ENCODE measurements around the gene MXRA8. TPM values are rescaled to one million over a fixed set of nuclear protein-coding genes. Genes with fewer than 3 reads are reported as not detected.

Gene MXRA8
- total RNA-seq, 1 donor from 2014 or later, result 60.0 TPM

DNA sequence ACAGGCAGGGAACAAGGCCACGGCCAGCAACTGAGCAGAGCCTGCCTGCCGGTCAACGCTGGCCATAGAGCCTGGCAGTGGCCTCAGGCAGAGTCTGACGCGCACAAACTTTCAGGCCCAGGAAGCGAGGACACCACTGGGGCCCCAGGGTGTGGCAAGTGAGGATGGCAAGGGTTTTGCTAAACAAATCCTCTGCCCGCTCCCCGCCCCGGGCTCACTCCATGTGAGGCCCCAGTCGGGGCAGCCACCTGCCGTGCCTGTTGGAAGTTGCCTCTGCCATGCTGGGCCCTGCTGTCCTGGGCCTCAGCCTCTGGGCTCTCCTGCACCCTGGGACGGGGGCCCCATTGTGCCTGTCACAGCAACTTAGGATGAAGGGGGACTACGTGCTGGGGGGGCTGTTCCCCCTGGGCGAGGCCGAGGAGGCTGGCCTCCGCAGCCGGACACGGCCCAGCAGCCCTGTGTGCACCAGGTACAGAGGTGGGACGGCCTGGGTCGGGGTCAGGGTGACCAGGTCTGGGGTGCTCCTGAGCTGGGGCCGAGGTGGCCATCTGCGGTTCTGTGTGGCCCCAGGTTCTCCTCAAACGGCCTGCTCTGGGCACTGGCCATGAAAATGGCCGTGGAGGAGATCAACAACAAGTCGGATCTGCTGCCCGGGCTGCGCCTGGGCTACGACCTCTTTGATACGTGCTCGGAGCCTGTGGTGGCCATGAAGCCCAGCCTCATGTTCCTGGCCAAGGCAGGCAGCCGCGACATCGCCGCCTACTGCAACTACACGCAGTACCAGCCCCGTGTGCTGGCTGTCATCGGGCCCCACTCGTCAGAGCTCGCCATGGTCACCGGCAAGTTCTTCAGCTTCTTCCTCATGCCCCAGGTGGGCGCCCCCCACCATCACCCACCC is 27.0 kb downstream of the MXRA8 start, which contains the start of gene TAS1R3:
Gene TAS1R3 (plus strand): TSS at position 213 of the 898 bp plus-strand sequence. CDS start 66 bp downstream, at position 279.
- H3K9ac ChIP-seq (ENCODE audit: low read depth in 1 of 3, low read length in 3 of 3), result peak within 1 kb of the TSS in 2 of 3 donors; percentile 7 to 60
- no peak within 1 kb of the TSS for H3K27ac ChIP-seq (ENCODE audit: low read depth, low read length)
- peak within 1 kb of the TSS in 2 of 3 donors; percentile 25 to 54 for H3K4me3 ChIP-seq (ENCODE audit: low read length in 3 of 3)
- peaks cover 10 to 34% (median 18%) of the 10 kb centered on the region in 3 donors for H3K36me3 ChIP-seq (ENCODE audit: control insufficient read depth in 3 of 3, insufficient read depth in 3 of 3, low read length in 3 of 3)
- peaks cover 33 to 67% (median 51%) of the 10 kb centered on the region in 3 donors for H3K4me1 ChIP-seq (ENCODE audit: control insufficient read depth in 3 of 3, insufficient read depth in 3 of 3, low read length in 3 of 3)
- H3K27me3 ChIP-seq (ENCODE audit: control insufficient read depth in 3 of 3, insufficient read depth in 3 of 3, low read length in 3 of 3), result peaks cover 0 to 5% (median 4%) of the 10 kb centered on the region in 3 donors
- no peaks in the 10 kb centered on the region for H3K9me3 ChIP-seq (ENCODE audit: control insufficient read depth in 3 of 3, low read length in 3 of 3)

DNA sequence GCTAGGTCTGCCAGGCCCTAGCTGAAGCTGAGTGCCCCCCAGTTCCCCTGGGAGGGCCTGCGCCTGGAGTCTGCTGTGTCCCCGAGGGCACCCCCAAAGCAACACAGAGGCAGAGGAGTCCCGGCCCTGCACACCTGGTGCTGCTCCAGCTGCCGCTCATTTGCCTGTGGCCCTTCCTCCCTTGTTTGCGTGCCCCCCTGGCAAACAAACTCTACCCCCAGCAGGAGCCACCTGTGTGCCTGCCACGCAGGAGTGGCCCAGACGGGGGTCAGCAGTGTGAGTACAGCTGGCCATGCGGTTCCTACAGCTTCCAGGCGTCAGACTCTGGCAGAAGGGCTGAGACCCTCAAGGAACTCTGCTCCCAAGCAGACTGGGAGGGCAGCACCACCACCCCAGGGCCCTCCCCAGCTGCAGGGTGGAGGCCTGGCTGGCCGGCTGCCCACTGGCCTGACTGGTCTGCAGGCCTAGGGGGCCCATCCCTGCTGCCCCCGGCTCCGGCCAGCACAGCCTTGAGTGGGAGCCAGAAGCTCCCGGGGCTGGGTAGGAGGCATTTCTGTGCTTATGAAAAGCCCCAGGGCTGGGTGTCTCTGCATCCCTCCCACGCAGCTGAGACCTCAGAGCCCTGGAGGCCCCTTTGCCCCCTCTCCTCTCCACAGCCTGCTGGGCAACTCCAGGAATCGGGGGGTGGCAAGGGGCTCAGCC is 27.8 kb downstream of the MXRA8 start:
- Histone ChIP-seq H3K4me1 (ENCODE audit: control insufficient read depth in 3 of 3, insufficient read depth in 3 of 3, low read length in 3 of 3) (peaks cover 41 to 75% (median 59%) of the 10 kb centered on the region in 3 donors), H3K27me3 (ENCODE audit: control insufficient read depth in 3 of 3, insufficient read depth in 3 of 3, low read length in 3 of 3) (peaks cover 0 to 5% (median 4%) of the 10 kb centered on the region in 3 donors), H3K4me3 (ENCODE audit: low read length in 3 of 3) (peak overlapping the region in 1 of 3 donors; percentile 25), H3K36me3 (ENCODE audit: control insufficient read depth in 3 of 3, insufficient read depth in 3 of 3, low read length in 3 of 3) (peaks cover 10 to 36% (median 16%) of the 10 kb centered on the region in 3 donors), H3K27ac (ENCODE audit: low read depth, low read length) (no peak overlapping the region), H3K9me3 (ENCODE audit: control insufficient read depth in 3 of 3, low read length in 3 of 3) (no peaks in the 10 kb centered on the region), H3K9ac (ENCODE audit: low read depth in 1 of 3, low read length in 3 of 3) (peak overlapping the region in 2 of 3 donors; percentile 7 to 60)

DNA sequence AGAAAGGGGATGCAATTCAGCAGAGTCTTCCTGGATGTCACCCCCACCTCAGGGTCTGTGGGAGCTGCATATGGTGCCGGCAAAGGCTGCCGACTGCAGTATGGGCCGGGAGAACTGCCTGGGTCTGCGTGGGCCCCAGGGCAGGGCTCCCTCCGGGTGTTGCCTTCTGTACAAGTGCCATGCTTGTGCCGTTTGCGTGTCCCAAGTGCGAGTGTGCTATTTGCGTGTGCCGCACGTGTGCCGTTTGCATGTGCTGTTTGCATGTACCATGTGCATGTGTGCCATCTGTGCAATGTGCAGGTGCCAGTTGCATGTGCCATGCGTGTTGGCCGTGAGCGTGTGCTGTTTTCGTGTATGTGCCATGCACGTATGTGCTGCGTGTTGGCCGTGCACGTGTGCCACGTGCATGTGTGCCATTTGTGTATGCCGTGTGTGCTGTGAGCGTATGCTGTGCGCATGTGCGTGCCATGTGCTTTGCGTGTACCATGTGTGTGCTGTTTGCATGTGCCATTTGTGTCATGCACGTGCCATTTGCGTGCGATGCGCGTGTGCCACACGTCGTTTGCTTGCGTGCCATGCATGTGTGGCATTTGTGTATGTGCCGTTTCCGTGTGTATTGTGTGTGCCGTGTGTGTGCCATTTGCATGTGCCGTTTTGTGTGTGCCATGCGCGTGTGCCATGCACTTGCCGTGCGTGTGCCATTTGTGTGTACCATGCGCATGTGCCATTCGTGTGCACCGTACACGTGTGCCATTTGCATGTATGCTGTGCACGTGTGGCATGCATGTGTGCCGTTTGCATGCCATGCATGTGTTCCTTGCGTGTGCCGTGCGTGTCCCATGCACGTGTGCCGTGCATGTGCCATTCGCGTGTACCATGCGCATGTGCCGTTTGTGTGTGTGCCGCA is 28.8 kb downstream of the MXRA8 start:
- peaks cover 48 to 83% (median 65%) of the 10 kb centered on the region in 3 donors for H3K4me1 ChIP-seq (ENCODE audit: control insufficient read depth in 3 of 3, insufficient read depth in 3 of 3, low read length in 3 of 3)
- H3K27ac ChIP-seq (ENCODE audit: low read depth, low read length), result no peak overlapping the region

DNA sequence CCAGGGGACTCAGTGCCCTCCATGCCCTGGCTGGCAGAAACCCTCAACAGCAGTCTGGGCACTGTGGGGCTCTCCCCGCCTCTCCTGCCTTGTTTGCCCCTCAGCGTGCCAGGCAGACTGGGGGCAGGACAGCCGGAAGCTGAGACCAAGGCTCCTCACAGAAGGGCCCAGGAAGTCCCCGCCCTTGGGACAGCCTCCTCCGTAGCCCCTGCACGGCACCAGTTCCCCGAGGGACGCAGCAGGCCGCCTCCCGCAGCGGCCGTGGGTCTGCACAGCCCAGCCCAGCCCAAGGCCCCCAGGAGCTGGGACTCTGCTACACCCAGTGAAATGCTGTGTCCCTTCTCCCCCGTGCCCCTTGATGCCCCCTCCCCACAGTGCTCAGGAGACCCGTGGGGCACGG is 30.1 kb downstream of the MXRA8 start:
- Histone ChIP-seq H3K4me3 (ENCODE audit: low read length in 3 of 3) (no peak overlapping the region), H3K4me1 (ENCODE audit: control insufficient read depth in 3 of 3, insufficient read depth in 3 of 3, low read length in 3 of 3) (peaks cover 52 to 74% (median 63%) of the 10 kb centered on the region in 3 donors), H3K27ac (ENCODE audit: low read depth, low read length) (no peak overlapping the region), H3K9me3 (ENCODE audit: control insufficient read depth in 3 of 3, low read length in 3 of 3) (no peaks in the 10 kb centered on the region), H3K27me3 (ENCODE audit: control insufficient read depth in 3 of 3, insufficient read depth in 3 of 3, low read length in 3 of 3) (peaks cover 0 to 5% (median 4%) of the 10 kb centered on the region in 3 donors), H3K36me3 (ENCODE audit: control insufficient read depth in 3 of 3, insufficient read depth in 3 of 3, low read length in 3 of 3) (peaks cover 7 to 27% (median 11%) of the 10 kb centered on the region in 3 donors), H3K9ac (ENCODE audit: low read depth in 1 of 3, low read length in 3 of 3) (no peak overlapping the region)

More for the DNA sequence above, 28.8 kb downstream of the MXRA8 start:
- peak overlapping the region in 2 of 3 donors; percentile 25 to 54 for H3K4me3 ChIP-seq (ENCODE audit: low read length in 3 of 3)
- peak overlapping the region in 1 of 3 donors; percentile 45 for H3K9ac ChIP-seq (ENCODE audit: low read depth in 1 of 3, low read length in 3 of 3)
- H3K9me3 ChIP-seq (ENCODE audit: control insufficient read depth in 3 of 3, low read length in 3 of 3), result no peaks in the 10 kb centered on the region
- H3K36me3 ChIP-seq (ENCODE audit: control insufficient read depth in 3 of 3, insufficient read depth in 3 of 3, low read length in 3 of 3), result peaks cover 7 to 31% (median 11%) of the 10 kb centered on the region in 3 donors
- H3K27me3 ChIP-seq (ENCODE audit: control insufficient read depth in 3 of 3, insufficient read depth in 3 of 3, low read length in 3 of 3), result peaks cover 0 to 5% (median 4%) of the 10 kb centered on the region in 3 donors

DNA sequence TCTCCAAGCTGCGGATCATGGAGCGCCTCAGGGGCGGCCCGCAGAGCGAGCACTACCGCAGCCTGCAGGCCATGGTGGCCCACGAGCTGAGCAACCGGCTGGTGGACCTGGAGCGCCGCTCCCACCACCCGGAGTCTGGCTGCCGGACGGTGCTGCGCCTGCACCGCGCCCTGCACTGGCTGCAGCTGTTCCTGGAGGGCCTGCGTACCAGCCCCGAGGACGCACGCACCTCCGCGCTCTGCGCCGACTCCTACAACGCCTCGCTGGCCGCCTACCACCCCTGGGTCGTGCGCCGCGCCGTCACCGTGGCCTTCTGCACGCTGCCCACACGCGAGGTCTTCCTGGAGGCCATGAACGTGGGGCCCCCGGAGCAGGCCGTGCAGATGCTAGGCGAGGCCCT is 31.1 kb downstream of the MXRA8 start:
- Histone ChIP-seq H3K4me3 (ENCODE audit: low read length in 3 of 3) (no peak overlapping the region), H3K36me3 (ENCODE audit: control insufficient read depth in 3 of 3, insufficient read depth in 3 of 3, low read length in 3 of 3) (peaks cover 11 to 29% (median 11%) of the 10 kb centered on the region in 3 donors), H3K4me1 (ENCODE audit: control insufficient read depth in 3 of 3, insufficient read depth in 3 of 3, low read length in 3 of 3) (peaks cover 59 to 70% (median 61%) of the 10 kb centered on the region in 3 donors), H3K9me3 (ENCODE audit: control insufficient read depth in 3 of 3, low read length in 3 of 3) (no peaks in the 10 kb centered on the region), H3K27ac (ENCODE audit: low read depth, low read length) (no peak overlapping the region), H3K9ac (ENCODE audit: low read depth in 1 of 3, low read length in 3 of 3) (no peak overlapping the region), H3K27me3 (ENCODE audit: control insufficient read depth in 3 of 3, insufficient read depth in 3 of 3, low read length in 3 of 3) (peaks cover 0 to 5% (median 4%) of the 10 kb centered on the region in 3 donors)

DNA sequence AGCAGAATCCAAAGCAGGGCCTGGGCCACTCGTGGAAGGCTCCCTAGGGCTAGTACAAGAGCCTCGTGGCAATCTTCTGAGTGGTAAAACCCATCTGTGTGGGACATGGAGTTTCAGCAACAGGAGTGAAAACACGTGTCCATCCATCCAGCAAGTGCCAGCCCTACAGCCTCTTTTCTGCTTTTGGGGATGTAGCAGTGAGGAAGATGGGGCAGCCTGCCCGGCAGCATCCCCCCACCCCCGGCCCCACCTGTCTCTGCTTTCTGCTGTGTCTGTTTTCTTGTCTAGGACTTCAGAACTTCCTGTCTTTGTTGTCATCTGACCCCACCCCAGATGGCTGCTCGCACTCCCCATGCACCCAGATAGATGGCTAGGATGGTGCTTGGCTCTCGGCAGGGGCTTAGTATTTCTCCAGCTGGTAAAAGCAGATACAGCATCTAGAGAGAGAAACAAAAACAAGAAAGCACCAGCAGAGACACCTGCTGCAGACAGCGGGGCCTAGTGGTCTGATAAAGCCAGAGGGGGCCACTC is 32.2 kb downstream of the MXRA8 start:
- Histone ChIP-seq H3K4me1 (ENCODE audit: control insufficient read depth in 3 of 3, insufficient read depth in 3 of 3, low read length in 3 of 3) (peaks cover 67 to 72% (median 69%) of the 10 kb centered on the region in 3 donors), H3K4me3 (ENCODE audit: low read length in 3 of 3) (peak overlapping the region; percentile 75 to 90 (median 87)), H3K9ac (ENCODE audit: low read depth in 1 of 3, low read length in 3 of 3) (peak overlapping the region; percentile 83 to 96 (median 92)), H3K9me3 (ENCODE audit: control insufficient read depth in 3 of 3, low read length in 3 of 3) (no peaks in the 10 kb centered on the region), H3K36me3 (ENCODE audit: control insufficient read depth in 3 of 3, insufficient read depth in 3 of 3, low read length in 3 of 3) (peaks cover 11 to 31% (median 11%) of the 10 kb centered on the region in 3 donors), H3K27me3 (ENCODE audit: control insufficient read depth in 3 of 3, insufficient read depth in 3 of 3, low read length in 3 of 3) (peaks cover 0 to 5% (median 0%) of the 10 kb centered on the region in 3 donors), H3K27ac (ENCODE audit: low read depth, low read length) (no peak overlapping the region)

DNA sequence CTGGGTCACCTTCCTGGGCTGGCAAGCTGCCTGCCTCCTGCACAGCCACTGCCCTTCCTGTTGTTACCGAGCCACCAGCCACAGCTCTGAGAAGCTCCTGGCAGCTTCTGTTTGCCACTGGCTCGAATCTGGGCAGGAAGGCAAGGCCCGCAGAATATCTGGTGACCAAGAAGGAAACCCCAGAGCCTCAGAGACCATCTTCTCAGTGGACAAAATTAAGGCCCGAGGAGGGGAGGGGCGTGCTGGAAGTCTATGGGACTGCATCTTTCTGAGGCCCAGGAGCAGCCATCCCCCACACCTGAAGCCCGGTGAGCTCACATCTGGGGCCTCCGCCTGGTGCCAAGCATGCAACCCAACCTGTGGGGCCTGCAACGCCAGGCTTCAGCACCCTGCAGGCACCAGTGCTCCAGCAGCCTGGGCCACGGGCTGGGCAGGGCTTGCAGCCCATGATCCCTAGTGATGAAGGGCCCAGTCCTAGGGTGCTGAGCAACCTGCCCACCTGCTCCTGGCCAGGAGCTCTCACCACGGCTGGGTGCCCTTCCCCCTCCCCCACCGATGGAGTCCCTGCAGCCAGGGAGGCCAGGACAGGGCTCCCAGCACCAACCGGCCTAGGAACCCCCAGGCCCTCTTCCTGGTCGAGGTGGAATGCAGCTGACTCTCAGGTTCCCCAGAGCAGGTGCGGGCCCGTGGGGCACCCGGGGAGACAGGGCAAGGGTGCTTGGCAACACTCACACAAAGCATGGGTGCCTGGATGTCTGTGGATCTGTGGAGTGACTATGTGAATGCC is 32.9 kb downstream of the MXRA8 start:
- Histone ChIP-seq H3K27me3 (ENCODE audit: control insufficient read depth in 3 of 3, insufficient read depth in 3 of 3, low read length in 3 of 3) (peaks cover 0 to 5% (median 0%) of the 10 kb centered on the region in 3 donors), H3K9me3 (ENCODE audit: control insufficient read depth in 3 of 3, low read length in 3 of 3) (no peaks in the 10 kb centered on the region), H3K9ac (ENCODE audit: low read depth in 1 of 3, low read length in 3 of 3) (peak overlapping the region; percentile 83 to 96 (median 92)), H3K27ac (ENCODE audit: low read depth, low read length) (peak overlapping the region; percentile 83), H3K4me3 (ENCODE audit: low read length in 3 of 3) (peak overlapping the region; percentile 75 to 90 (median 87)), H3K4me1 (ENCODE audit: control insufficient read depth in 3 of 3, insufficient read depth in 3 of 3, low read length in 3 of 3) (peaks cover 66 to 72% (median 69%) of the 10 kb centered on the region in 3 donors), H3K36me3 (ENCODE audit: control insufficient read depth in 3 of 3, insufficient read depth in 3 of 3, low read length in 3 of 3) (peaks cover 11 to 33% (median 11%) of the 10 kb centered on the region in 3 donors)

DNA sequence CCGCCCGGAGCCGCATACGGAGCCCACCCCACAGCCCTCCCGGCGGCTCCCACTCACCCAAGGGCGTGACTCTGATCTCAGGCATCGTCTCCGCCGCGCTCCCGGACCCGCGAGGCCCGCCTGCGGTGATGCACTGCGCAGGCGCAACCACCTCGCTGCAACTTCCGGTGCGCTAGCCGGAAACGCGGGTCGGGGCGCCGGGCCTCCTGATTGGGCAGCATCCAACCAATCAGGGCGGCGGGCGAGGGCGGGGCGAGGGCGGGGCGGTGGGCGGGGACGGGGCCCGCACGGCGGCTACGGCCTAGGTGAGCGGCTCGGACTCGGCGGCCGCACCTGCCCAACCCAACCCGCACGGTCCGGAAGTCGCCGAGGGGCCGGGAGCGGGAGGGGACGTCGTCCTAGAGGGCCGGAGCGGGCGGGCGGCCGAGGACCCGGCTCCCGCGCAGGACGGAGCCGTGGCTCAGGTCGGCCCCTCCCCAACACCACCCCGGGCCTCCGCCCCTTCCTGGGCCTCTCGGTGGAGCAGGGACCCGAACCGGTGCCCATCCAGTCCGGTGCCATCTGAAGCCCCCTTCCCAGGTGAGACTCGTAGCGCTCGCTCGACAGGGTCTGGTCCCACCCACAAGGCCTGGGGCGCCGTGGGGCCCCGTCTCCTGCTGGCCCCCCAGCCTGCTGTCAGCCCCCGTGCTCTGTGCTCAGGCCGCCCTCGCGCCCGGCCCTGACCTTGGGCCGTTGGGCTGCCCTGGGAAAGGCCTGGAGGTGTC is 33.6 kb downstream of the MXRA8 start, which contains the start of the genes CPTP and INTS11:
Gene CPTP (plus strand): TSS at position 279 of the 764 bp plus-strand sequence. CDS start 2,109 bp downstream, outside the sequence.
Gene INTS11 (minus strand): TSS at position 137 of the 764 bp plus-strand sequence. CDS start 52 bp downstream, at position 85.
- Histone ChIP-seq H3K4me3 (ENCODE audit: low read length in 3 of 3) (peak within 1 kb of the TSS; percentile 75 to 90 (median 87)), H3K27ac (ENCODE audit: low read depth, low read length) (peak within 1 kb of the TSS; percentile 83), H3K27me3 (ENCODE audit: control insufficient read depth in 3 of 3, insufficient read depth in 3 of 3, low read length in 3 of 3) (peaks cover 0 to under 1% (median 0%) of the 10 kb centered on the region in 3 donors), H3K4me1 (ENCODE audit: control insufficient read depth in 3 of 3, insufficient read depth in 3 of 3, low read length in 3 of 3) (peaks cover 62 to 72% (median 62%) of the 10 kb centered on the region in 3 donors), H3K36me3 (ENCODE audit: control insufficient read depth in 3 of 3, insufficient read depth in 3 of 3, low read length in 3 of 3) (peaks cover 11 to 38% (median 14%) of the 10 kb centered on the region in 3 donors), H3K9me3 (ENCODE audit: control insufficient read depth in 3 of 3, low read length in 3 of 3) (no peaks in the 10 kb centered on the region), H3K9ac (ENCODE audit: low read depth in 1 of 3, low read length in 3 of 3) (peak within 1 kb of the TSS; percentile 83 to 96 (median 92))
